HepG2 (cell line): ENCODE results near the gene SPHK2. TPM values are rescaled to one million over a fixed set of nuclear protein-coding genes. Genes with fewer than 3 reads are reported as not detected.
A peak's percentile ranks its signal among the peaks of the same experiment; 100 is the strongest.

Experiments used
- MATR3 ChIP-seq: sonication (generic); formaldehyde crosslinking; IDR thresholded peaks from 2 replicates; pipeline ENCODE4 v1.4.0; 2020; ENCODE audit warnings: missing genetic modification reagents
- NFE2 ChIP-seq: sonication (generic); formaldehyde crosslinking; IDR thresholded peaks from 2 replicates; pipeline ENCODE4 v1.4.0; 2020; ENCODE audit warnings: missing genetic modification reagents
- PAWR ChIP-seq: sonication (generic); formaldehyde crosslinking; IDR thresholded peaks from 2 replicates; pipeline ENCODE4 v1.4.0; 2020; ENCODE audit warnings: missing genetic modification reagents, mild to moderate bottlenecking, borderline replicate concordance
- REL ChIP-seq: sonication (generic); formaldehyde crosslinking; conservative IDR thresholded peaks from 2 replicates; pipeline ENCODE4 v1.8.0; 2022; ENCODE audit warnings: mild to moderate bottlenecking, missing genetic modification reagents, moderate library complexity
- ZFP41 ChIP-seq: sonication (generic); formaldehyde crosslinking; IDR thresholded peaks from 2 replicates; pipeline ENCODE4 v1.4.0; 2020; ENCODE audit warnings: mild to moderate bottlenecking, missing genetic modification reagents, borderline replicate concordance
- ZNF343 ChIP-seq: sonication (generic); formaldehyde crosslinking; IDR thresholded peaks from 2 replicates; pipeline ENCODE4 v1.4.0; 2020; ENCODE audit warnings: mild to moderate bottlenecking, missing genetic modification reagents
- polyA plus RNA-seq, 8 experiments: library from polyadenylated mRNA; depleted of rRNA in 3 of 8; stranded (reverse) in 7 of 8; unstranded in 1 of 8; fragments of >200 nt; fragmentation: Illumina TruSeq in 4 of 8; extraction: Trizol in 4 of 8; gene quantifications; 2 replicates each; pipeline versions ENCODE4 v1.2.1 to v1.2.3, GENCODE V29; 2011 to 2016; ENCODE audit warnings: low read depth in 4 of 8, missing spikeins in 1 of 8, mixed read lengths in 1 of 8; ENCODE audit not compliant: insufficient read depth in 1 of 8
- total RNA-seq, 5 experiments: library from RNA; depleted of rRNA; stranded (reverse); fragments of >200 nt; fragmentation: Illumina TruSeq; extraction: Trizol; gene quantifications; 2 replicates each; pipeline ENCODE4 v1.2.3, GENCODE V29; 2016; ENCODE audit warnings: low read depth in 1 of 5
- TF ChIP-seq, protein P1 (sequence below): sonication (generic); formaldehyde crosslinking; IDR thresholded peaks from 2 replicates; pipeline ENCODE4 v1.4.0; 2020; ENCODE audit warnings: missing genetic modification reagents, borderline replicate concordance
- TF ChIP-seq, protein P2 (sequence below): sonication (generic); formaldehyde crosslinking; IDR thresholded peaks from 2 replicates; pipeline ENCODE4 v1.4.0; 2020; ENCODE audit warnings: mild to moderate bottlenecking, missing genetic modification reagents, borderline replicate concordance
- TF ChIP-seq, protein P3 (sequence below): IDR thresholded peaks from 2 replicates; pipeline ENCODE4 v1.6.1; 2012; ENCODE audit warnings: low read depth, low read length, improper control_type of control experiment
- TF ChIP-seq, protein P4 (sequence below): sonication (generic); formaldehyde crosslinking; IDR thresholded peaks from 2 replicates; pipeline ENCODE4 v1.5.1; 2020; ENCODE audit warnings: missing genetic modification reagents, mild to moderate bottlenecking, borderline replicate concordance
- TF ChIP-seq, protein P5 (sequence below): IDR thresholded peaks from 2 replicates; pipeline ENCODE4 v1.6.1; 2016; ENCODE audit warnings: missing compliant biosample characterization, missing genetic modification reagents, borderline replicate concordance
- TF ChIP-seq, protein P6 (sequence below): IDR thresholded peaks from 2 replicates; pipeline ENCODE4 v1.6.1; 2012; ENCODE audit warnings: inconsistent platforms

Gene SPHK2
- total and polyA plus RNA-seq, 2 of the 13 experiments (the other 11 are each of a cell fraction or from before 2014, with no cell fraction given): 2.9 to 14.4 TPM

DNA sequence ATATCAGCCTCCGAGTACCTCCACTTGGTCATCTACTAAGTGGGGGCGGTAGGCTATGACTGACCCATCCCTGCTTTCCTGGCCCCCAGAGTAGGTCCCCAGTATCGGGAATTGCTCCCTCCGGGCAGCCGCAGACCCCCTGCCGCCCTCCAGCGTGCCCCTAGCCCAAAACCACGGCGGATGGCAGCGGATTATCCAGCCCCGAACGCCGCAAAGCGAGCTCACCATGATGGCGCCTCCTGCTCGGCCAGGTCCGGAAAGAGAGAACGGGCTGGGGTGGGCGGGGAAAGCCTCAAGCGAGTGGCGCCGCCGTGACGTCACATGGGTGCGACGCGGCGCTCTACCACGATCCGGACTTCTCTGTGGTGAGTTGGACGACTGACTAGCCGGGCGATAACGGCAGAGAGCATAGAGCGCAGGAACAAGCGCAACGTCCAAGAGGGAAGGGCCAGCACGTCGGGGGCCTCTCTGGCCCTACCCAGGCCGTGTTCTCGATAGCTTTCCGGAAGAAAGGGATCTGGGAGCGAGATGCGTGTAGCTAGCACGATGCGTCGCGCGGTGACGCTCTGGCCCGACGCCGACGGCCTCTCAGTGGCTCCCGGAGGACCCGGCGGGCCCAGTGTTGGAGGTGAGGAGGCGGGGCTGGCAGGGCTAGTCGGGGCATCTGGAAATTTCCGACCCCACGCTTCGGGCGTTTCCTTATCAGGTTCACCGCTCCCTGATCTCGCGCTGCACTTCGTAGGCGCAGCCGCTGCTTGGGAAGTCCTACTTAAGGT lies at the start of gene SPHK2, which contains the start of gene RPL18 (continued):
- TF ChIP-seq MATR3: no peak
- TF ChIP-seq, protein P1, sequence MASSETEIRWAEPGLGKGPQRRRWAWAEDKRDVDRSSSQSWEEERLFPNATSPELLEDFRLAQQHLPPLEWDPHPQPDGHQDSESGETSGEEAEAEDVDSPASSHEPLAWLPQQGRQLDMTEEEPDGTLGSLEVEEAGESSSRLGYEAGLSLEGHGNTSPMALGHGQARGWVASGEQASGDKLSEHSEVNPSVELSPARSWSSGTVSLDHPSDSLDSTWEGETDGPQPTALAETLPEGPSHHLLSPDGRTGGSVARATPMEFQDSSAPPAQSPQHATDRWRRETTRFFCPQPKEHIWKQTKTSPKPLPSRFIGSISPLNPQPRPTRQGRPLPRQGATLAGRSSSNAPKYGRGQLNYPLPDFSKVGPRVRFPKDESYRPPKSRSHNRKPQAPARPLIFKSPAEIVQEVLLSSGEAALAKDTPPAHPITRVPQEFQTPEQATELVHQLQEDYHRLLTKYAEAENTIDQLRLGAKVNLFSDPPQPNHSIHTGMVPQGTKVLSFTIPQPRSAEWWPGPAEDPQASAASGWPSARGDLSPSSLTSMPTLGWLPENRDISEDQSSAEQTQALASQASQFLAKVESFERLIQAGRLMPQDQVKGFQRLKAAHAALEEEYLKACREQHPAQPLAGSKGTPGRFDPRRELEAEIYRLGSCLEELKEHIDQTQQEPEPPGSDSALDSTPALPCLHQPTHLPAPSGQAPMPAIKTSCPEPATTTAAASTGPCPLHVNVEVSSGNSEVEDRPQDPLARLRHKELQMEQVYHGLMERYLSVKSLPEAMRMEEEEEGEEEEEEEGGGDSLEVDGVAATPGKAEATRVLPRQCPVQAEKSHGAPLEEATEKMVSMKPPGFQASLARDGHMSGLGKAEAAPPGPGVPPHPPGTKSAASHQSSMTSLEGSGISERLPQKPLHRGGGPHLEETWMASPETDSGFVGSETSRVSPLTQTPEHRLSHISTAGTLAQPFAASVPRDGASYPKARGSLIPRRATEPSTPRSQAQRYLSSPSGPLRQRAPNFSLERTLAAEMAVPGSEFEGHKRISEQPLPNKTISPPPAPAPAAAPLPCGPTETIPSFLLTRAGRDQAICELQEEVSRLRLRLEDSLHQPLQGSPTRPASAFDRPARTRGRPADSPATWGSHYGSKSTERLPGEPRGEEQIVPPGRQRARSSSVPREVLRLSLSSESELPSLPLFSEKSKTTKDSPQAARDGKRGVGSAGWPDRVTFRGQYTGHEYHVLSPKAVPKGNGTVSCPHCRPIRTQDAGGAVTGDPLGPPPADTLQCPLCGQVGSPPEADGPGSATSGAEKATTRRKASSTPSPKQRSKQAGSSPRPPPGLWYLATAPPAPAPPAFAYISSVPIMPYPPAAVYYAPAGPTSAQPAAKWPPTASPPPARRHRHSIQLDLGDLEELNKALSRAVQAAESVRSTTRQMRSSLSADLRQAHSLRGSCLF (CRISPR knock-in tag): no peak
- TF ChIP-seq ZFP41 (CRISPR knock-in tag): peak; percentile 60; the same call in 1 of the 2 replicates
- TF ChIP-seq NFE2: no peak
- peak; percentile 78 for TF ChIP-seq REL (CRISPR knock-in tag)
- TF ChIP-seq, protein P2, sequence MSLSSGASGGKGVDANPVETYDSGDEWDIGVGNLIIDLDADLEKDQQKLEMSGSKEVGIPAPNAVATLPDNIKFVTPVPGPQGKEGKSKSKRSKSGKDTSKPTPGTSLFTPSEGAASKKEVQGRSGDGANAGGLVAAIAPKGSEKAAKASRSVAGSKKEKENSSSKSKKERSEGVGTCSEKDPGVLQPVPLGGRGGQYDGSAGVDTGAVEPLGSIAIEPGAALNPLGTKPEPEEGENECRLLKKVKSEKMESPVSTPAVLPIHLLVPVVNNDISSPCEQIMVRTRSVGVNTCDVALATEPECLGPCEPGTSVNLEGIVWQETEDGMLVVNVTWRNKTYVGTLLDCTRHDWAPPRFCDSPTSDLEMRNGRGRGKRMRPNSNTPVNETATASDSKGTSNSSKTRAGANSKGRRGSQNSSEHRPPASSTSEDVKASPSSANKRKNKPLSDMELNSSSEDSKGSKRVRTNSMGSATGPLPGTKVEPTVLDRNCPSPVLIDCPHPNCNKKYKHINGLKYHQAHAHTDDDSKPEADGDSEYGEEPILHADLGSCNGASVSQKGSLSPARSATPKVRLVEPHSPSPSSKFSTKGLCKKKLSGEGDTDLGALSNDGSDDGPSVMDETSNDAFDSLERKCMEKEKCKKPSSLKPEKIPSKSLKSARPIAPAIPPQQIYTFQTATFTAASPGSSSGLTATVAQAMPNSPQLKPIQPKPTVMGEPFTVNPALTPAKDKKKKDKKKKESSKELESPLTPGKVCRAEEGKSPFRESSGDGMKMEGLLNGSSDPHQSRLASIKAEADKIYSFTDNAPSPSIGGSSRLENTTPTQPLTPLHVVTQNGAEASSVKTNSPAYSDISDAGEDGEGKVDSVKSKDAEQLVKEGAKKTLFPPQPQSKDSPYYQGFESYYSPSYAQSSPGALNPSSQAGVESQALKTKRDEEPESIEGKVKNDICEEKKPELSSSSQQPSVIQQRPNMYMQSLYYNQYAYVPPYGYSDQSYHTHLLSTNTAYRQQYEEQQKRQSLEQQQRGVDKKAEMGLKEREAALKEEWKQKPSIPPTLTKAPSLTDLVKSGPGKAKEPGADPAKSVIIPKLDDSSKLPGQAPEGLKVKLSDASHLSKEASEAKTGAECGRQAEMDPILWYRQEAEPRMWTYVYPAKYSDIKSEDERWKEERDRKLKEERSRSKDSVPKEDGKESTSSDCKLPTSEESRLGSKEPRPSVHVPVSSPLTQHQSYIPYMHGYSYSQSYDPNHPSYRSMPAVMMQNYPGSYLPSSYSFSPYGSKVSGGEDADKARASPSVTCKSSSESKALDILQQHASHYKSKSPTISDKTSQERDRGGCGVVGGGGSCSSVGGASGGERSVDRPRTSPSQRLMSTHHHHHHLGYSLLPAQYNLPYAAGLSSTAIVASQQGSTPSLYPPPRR (CRISPR knock-in tag): 0 out of 2 replicates have a peak, but pooled peaks have one; percentile 48
- TF ChIP-seq, protein P3, sequence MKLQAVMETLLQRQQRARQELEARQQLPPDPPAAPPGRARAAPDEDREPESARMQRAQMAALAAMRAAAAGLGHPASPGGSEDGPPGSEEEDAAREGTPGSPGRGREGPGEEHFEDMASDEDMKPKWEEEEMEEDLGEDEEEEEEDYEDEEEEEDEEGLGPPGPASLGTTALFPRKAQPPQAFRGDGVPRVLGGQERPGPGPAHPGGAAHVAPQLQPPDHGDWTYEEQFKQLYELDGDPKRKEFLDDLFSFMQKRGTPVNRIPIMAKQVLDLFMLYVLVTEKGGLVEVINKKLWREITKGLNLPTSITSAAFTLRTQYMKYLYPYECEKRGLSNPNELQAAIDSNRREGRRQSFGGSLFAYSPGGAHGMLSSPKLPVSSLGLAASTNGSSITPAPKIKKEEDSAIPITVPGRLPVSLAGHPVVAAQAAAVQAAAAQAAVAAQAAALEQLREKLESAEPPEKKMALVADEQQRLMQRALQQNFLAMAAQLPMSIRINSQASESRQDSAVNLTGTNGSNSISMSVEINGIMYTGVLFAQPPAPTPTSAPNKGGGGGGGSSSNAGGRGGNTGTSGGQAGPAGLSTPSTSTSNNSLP: no peak; the same call in 1 of the 2 replicates
- TF ChIP-seq, protein P4, sequence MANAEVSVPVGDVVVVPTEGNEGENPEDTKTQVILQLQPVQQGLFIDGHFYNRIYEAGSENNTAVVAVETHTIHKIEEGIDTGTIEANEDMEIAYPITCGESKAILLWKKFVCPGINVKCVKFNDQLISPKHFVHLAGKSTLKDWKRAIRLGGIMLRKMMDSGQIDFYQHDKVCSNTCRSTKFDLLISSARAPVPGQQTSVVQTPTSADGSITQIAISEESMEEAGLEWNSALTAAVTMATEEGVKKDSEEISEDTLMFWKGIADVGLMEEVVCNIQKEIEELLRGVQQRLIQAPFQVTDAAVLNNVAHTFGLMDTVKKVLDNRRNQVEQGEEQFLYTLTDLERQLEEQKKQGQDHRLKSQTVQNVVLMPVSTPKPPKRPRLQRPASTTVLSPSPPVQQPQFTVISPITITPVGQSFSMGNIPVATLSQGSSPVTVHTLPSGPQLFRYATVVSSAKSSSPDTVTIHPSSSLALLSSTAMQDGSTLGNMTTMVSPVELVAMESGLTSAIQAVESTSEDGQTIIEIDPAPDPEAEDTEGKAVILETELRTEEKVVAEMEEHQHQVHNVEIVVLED: peak; percentile 100
- TF ChIP-seq PAWR (CRISPR knock-in tag): no peak
- TF ChIP-seq, protein P5, sequence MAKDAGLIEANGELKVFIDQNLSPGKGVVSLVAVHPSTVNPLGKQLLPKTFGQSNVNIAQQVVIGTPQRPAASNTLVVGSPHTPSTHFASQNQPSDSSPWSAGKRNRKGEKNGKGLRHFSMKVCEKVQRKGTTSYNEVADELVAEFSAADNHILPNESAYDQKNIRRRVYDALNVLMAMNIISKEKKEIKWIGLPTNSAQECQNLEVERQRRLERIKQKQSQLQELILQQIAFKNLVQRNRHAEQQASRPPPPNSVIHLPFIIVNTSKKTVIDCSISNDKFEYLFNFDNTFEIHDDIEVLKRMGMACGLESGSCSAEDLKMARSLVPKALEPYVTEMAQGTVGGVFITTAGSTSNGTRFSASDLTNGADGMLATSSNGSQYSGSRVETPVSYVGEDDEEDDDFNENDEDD: peak; percentile 47; the same call in 1 of the 2 replicates
- TF ChIP-seq ZNF343 (CRISPR knock-in tag): peak; percentile 62; the same call in 1 of the 2 replicates
- TF ChIP-seq, protein P6, sequence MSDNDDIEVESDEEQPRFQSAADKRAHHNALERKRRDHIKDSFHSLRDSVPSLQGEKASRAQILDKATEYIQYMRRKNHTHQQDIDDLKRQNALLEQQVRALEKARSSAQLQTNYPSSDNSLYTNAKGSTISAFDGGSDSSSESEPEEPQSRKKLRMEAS: peak; percentile 83
